ENCODE measurements around the gene MYBPH.

Gene MYBPH

GRCh38 chr1:203175237-203175826 lies at the start of gene MYBPH:
MYBPH (minus strand) TSS chr1:203175826; CDS start chr1:203175755, 71 bp downstream.
- DNase-seq (ENCODE audit: low read depth) = no peak

- no peak for DNase-seq (ENCODE audit: low read depth)
Observed at GRCh38 chr1:203225071-203225470, 49.4 kb upstream of the MYBPH start.

GRCh38 chr1:203223012-203223775 lies 47.6 kb upstream of the MYBPH start:
- DNase-seq (ENCODE audit: low read depth) = no peak

- no peak for DNase-seq (ENCODE audit: low read depth)
Observed at GRCh38 chr1:203219934-203220333, 44.3 kb upstream of the MYBPH start.

GRCh38 chr1:203219171-203219570 lies 43.5 kb upstream of the MYBPH start:
- no peak for DNase-seq (ENCODE audit: low read depth)

GRCh38 chr1:203217668-203218067 lies 42.0 kb upstream of the MYBPH start:
- DNase-seq (ENCODE audit: low read depth) = no peak

- DNase-seq (ENCODE audit: low read depth) = no peak
Observed at GRCh38 chr1:203217139-203217655, 41.6 kb upstream of the MYBPH start.

- no peak for DNase-seq (ENCODE audit: low read depth)
Observed at GRCh38 chr1:203216274-203217138, 40.9 kb upstream of the MYBPH start.

GRCh38 chr1:203215573-203215972 lies 39.9 kb upstream of the MYBPH start:
- no peak for DNase-seq (ENCODE audit: low read depth)

- no peak for DNase-seq (ENCODE audit: low read depth)
Observed at GRCh38 chr1:203214871-203215270, 39.2 kb upstream of the MYBPH start.

GRCh38 chr1:203213126-203213525 lies 37.5 kb upstream of the MYBPH start:
- no peak for DNase-seq (ENCODE audit: low read depth)

- no peak for DNase-seq (ENCODE audit: low read depth)
Observed at GRCh38 chr1:203211812-203212211, 36.2 kb upstream of the MYBPH start.

GRCh38 chr1:203210988-203211387 lies 35.4 kb upstream of the MYBPH start:
- no peak for DNase-seq (ENCODE audit: low read depth)

- no peak for DNase-seq (ENCODE audit: low read depth)
Observed at GRCh38 chr1:203210350-203210749, 34.7 kb upstream of the MYBPH start.

GRCh38 chr1:203208181-203208580 lies 32.6 kb upstream of the MYBPH start:
- DNase-seq (ENCODE audit: low read depth) = no peak

GRCh38 chr1:203207751-203208150 lies 32.1 kb upstream of the MYBPH start:
- no peak for DNase-seq (ENCODE audit: low read depth)

- no peak for DNase-seq (ENCODE audit: low read depth)
Observed at GRCh38 chr1:203206129-203206687, 30.6 kb upstream of the MYBPH start.

GRCh38 chr1:203204756-203205155 lies 29.1 kb upstream of the MYBPH start:
- DNase-seq (ENCODE audit: low read depth) = no peak

GRCh38 chr1:203202431-203203245 lies 27.0 kb upstream of the MYBPH start:
- no peak for DNase-seq (ENCODE audit: low read depth)

- DNase-seq (ENCODE audit: low read depth) = no peak
Observed at GRCh38 chr1:203201516-203202205, 26.0 kb upstream of the MYBPH start.

- no peak for DNase-seq (ENCODE audit: low read depth)
Observed at GRCh38 chr1:203200916-203201315, 25.3 kb upstream of the MYBPH start.
